HEK293 (cell line): ENCODE measurements around the gene CECR2.

ENCODE experiments used
- CTCF ChIA-PET: fragments of 350-600 bp; formaldehyde crosslinking; extraction: SDS; loops from one replicate; lab custom pipeline; 2021; ENCODE audit warnings: antibody characterized with exemption; lab: Yijun Ruan, JAX
- POLR2A ChIA-PET: fragments of 300-600 bp; formaldehyde crosslinking; extraction: SDS; loops from one replicate; lab custom pipeline; 2020; ENCODE audit warnings: antibody characterized with exemption, inconsistent platforms; lab: Yijun Ruan, JAX
- H3K27ac ChIP-seq: fragments of 200-500 bp; sonication (Bioruptor generic); 2 replicates; pipeline ENCODE4 v1.5.1; 2014; ENCODE audit warnings: low read depth, low read length, control low read depth, inconsistent platforms; ENCODE audit errors: extremely low read depth
- H3K36me3 ChIP-seq, 2 experiments: fragments of 200-500 bp in 1 of 2; sonication (Bioruptor generic) in 1 of 2; 1 replicate in 1 of 2; 2 replicates in 1 of 2; pipeline ENCODE4 v1.5.1; 2014 to 2017; ENCODE audit warnings: inconsistent platforms in 2 of 2, low read length in 2 of 2; ENCODE audit not compliant: control insufficient read depth in 2 of 2, insufficient read depth in 1 of 2
- H3K4me1 ChIP-seq: fragments of 200-500 bp; sonication (Bioruptor generic); 2 replicates; pipeline ENCODE4 v1.5.1; 2014; ENCODE audit warnings: mild to moderate bottlenecking, low read length, inconsistent platforms; ENCODE audit not compliant: control insufficient read depth, insufficient read depth
- H3K4me3 ChIP-seq: 2 replicates; pipeline ENCODE4 v1.5.1; 2011; ENCODE audit warnings: low read depth, mild to moderate bottlenecking, control low read depth, low read length, moderate library complexity
- H3K9me3 ChIP-seq: fragments of 200-500 bp; sonication (Bioruptor generic); 2 replicates; pipeline ENCODE4 v1.5.1; 2014; ENCODE audit warnings: low read depth, low read length, inconsistent platforms; ENCODE audit not compliant: control insufficient read depth, insufficient read depth
- GFI1B ChIP-seq: fragments of 450-650 bp; formaldehyde crosslinking; IDR thresholded peaks from 2 replicates; pipeline ENCODE4 v1.5.1; 2016; ENCODE audit warnings: missing biosample characterization, missing genetic modification characterization
- GLIS1 ChIP-seq: fragments of 450-650 bp; formaldehyde crosslinking; IDR thresholded peaks from 2 replicates; pipeline ENCODE4 v1.5.1; 2016; ENCODE audit warnings: missing biosample characterization, missing genetic modification characterization
- KLF10 ChIP-seq: fragments of 450-650 bp; IDR thresholded peaks from 2 replicates; pipeline ENCODE4 v1.5.1; 2018; ENCODE audit warnings: missing biosample characterization, mild to moderate bottlenecking, missing genetic modification characterization
- KLF16 ChIP-seq: fragments of 450-650 bp; formaldehyde crosslinking; IDR thresholded peaks from 2 replicates; pipeline ENCODE4 v1.5.1; 2017; ENCODE audit warnings: missing biosample characterization, missing genetic modification characterization
- KLF8 ChIP-seq: fragments of 450-650 bp; formaldehyde crosslinking; IDR thresholded peaks from 2 replicates; pipeline ENCODE4 v1.5.1; 2016; ENCODE audit warnings: missing biosample characterization, missing genetic modification characterization
- OSR2 ChIP-seq: fragments of 450-650 bp; formaldehyde crosslinking; IDR thresholded peaks from 2 replicates; pipeline ENCODE4 v1.5.1; 2016; ENCODE audit warnings: missing biosample characterization, missing genetic modification characterization
- PBX3 ChIP-seq: sonication (generic); formaldehyde crosslinking; IDR thresholded peaks from 2 replicates; pipeline ENCODE4 v1.8.1; 2022; ENCODE audit warnings: mild to moderate bottlenecking, moderate library complexity, missing genetic modification reagents
- TRIM28 ChIP-seq: IDR thresholded peaks from 2 replicates; pipeline ENCODE4 v1.6.1; 2011; ENCODE audit warnings: low read length, control low read depth, borderline replicate concordance
- ZBTB10 ChIP-seq: fragments of 450-650 bp; formaldehyde crosslinking; IDR thresholded peaks from 2 replicates; pipeline ENCODE4 v1.5.1; 2016; ENCODE audit warnings: missing biosample characterization, missing genetic modification characterization
- ZFP3 ChIP-seq: fragments of 450-650 bp; formaldehyde crosslinking; IDR thresholded peaks from 2 replicates; pipeline ENCODE4 v1.5.1; 2016; ENCODE audit warnings: low read depth, missing biosample characterization, missing genetic modification characterization
- ZNF121 ChIP-seq: fragments of 450-650 bp; formaldehyde crosslinking; IDR thresholded peaks from 2 replicates; pipeline ENCODE4 v1.5.1; 2016; ENCODE audit warnings: missing biosample characterization, missing genetic modification characterization
- ZNF175 ChIP-seq: fragments of 450-650 bp; formaldehyde crosslinking; IDR thresholded peaks from 2 replicates; pipeline ENCODE4 v1.5.1; 2016; ENCODE audit warnings: missing biosample characterization, missing genetic modification characterization
- ZNF23 ChIP-seq: fragments of 450-650 bp; formaldehyde crosslinking; IDR thresholded peaks from 2 replicates; pipeline ENCODE4 v1.5.1; 2016; ENCODE audit warnings: missing biosample characterization, missing genetic modification characterization, borderline replicate concordance
- ZNF274 ChIP-seq, 2 experiments: fragments of 200-500 bp in 1 of 2; fragments of 450-650 bp in 1 of 2; sonication (Bioruptor generic) in 1 of 2; formaldehyde crosslinking in 1 of 2; IDR thresholded peaks; 2 replicates each; pipeline versions ENCODE4 v1.5.1 to v1.6.1; 2014 to 2016; ENCODE audit warnings: borderline replicate concordance in 1 of 2, inconsistent platforms in 1 of 2, low read length in 1 of 2, missing biosample characterization in 1 of 2, missing genetic modification characterization in 1 of 2
- ZNF292 ChIP-seq: fragments of 450-650 bp; formaldehyde crosslinking; IDR thresholded peaks from 2 replicates; pipeline ENCODE4 v1.5.1; 2016; ENCODE audit warnings: low read depth, missing biosample characterization, missing genetic modification characterization, borderline replicate concordance
- ZNF423 ChIP-seq: fragments of 450-650 bp; formaldehyde crosslinking; IDR thresholded peaks from 2 replicates; pipeline ENCODE4 v1.5.1; 2016; ENCODE audit warnings: missing biosample characterization, missing genetic modification characterization
- ZNF585B ChIP-seq: fragments of 450-650 bp; formaldehyde crosslinking; IDR thresholded peaks from 2 replicates; pipeline ENCODE4 v1.5.1; 2016; ENCODE audit warnings: missing biosample characterization, missing genetic modification characterization
- ZNF624 ChIP-seq: fragments of 450-650 bp; formaldehyde crosslinking; IDR thresholded peaks from 2 replicates; pipeline ENCODE4 v1.5.1; 2017; ENCODE audit warnings: missing biosample characterization, missing genetic modification characterization
- ZNF629 ChIP-seq: fragments of 450-650 bp; formaldehyde crosslinking; IDR thresholded peaks from 2 replicates; pipeline ENCODE4 v1.5.1; 2017; ENCODE audit warnings: missing biosample characterization, missing genetic modification characterization
- ZNF658 ChIP-seq: fragments of 450-650 bp; formaldehyde crosslinking; IDR thresholded peaks from 2 replicates; pipeline ENCODE4; 2016; ENCODE audit warnings: missing biosample characterization, missing genetic modification characterization
- ZNF692 ChIP-seq: fragments of 450-650 bp; formaldehyde crosslinking; IDR thresholded peaks from 2 replicates; pipeline ENCODE4 v1.5.1; 2016; ENCODE audit warnings: missing biosample characterization, missing genetic modification characterization
- ZSCAN23 ChIP-seq: fragments of 450-650 bp; formaldehyde crosslinking; IDR thresholded peaks from 2 replicates; pipeline ENCODE4 v1.5.1; 2016; ENCODE audit warnings: missing biosample characterization, missing genetic modification characterization

CECR2 gene

GRCh38 chr22:17508110-17508509 is 138.8 kb downstream of the CECR2 start:
- no peak overlapping the region for H3K4me3 ChIP-seq
- H3K36me3 ChIP-seq: peaks cover 15 to 45% of the 10 kb centered on the region in 2 experiments
- ChIA-PET POLR2A (interaction anchor here (1.2 kb wide), 1 partner anchor 336 kb away, joined by 3 read pairs; no protein-coding TSS in a partner anchor), CTCF (interaction anchor here (0.6 kb wide), 2 partner anchors 236 to 300 kb away, joined by 4 to 6 read pairs; no protein-coding TSS in a partner anchor)
- H3K4me1 ChIP-seq: no peaks in the 10 kb centered on the region
- no peak for TF ChIP-seq ZNF175 (tag by site-specific recombination)
- no peak for TF ChIP-seq KLF10 (tag by site-specific recombination)
- no peak for TF ChIP-seq PBX3
- TF ChIP-seq ZBTB10 (tag by site-specific recombination): no peak
- no peak for TF ChIP-seq TRIM28
- no peak for TF ChIP-seq ZNF423 (tag by site-specific recombination)
- no peak for TF ChIP-seq ZSCAN23 (tag by site-specific recombination)
- TF ChIP-seq ZFP3: no peak
- TF ChIP-seq ZNF585B (tag by site-specific recombination): no peak
- H3K27ac ChIP-seq: no peak overlapping the region
- no peaks in the 10 kb centered on the region for H3K9me3 ChIP-seq

GRCh38 chr22:17512960-17513359 is 143.7 kb downstream of the CECR2 start:
- no peak for TF ChIP-seq ZNF624 (tag by site-specific recombination)
- TF ChIP-seq ZNF121: peak; percentile 63
- Histone ChIP-seq H3K36me3 (peaks cover 0 to 17% of the 10 kb centered on the region in 2 experiments; a peak in 2 of 3 replicates), H3K9me3 (no peaks in the 10 kb centered on the region), H3K27ac (no peak overlapping the region), H3K4me1 (no peaks in the 10 kb centered on the region), H3K4me3 (no peak overlapping the region)
- ChIA-PET CTCF (interaction anchor here (1.1 to 1.9 kb wide), 2 partner anchors 11 to 438 kb away, joined by 4 to 9 read pairs; no protein-coding TSS in a partner anchor), POLR2A (no interaction called here)

- POLR2A ChIA-PET: no interaction called here
- no peak overlapping the region for H3K27ac ChIP-seq
- H3K4me3 ChIP-seq: no peak overlapping the region
- TF ChIP-seq ZNF23 (tag by site-specific recombination) (no peak), ZNF292 (tag by site-specific recombination) (no peak), KLF16 (tag by site-specific recombination) (no peak)
- peaks cover 0 to 11% of the 10 kb centered on the region in 2 experiments; a peak in 2 of 3 replicates for H3K36me3 ChIP-seq
- H3K9me3 ChIP-seq: no peaks in the 10 kb centered on the region
- H3K4me1 ChIP-seq: no peaks in the 10 kb centered on the region
- CTCF ChIA-PET: interaction anchor here (1.0 to 1.9 kb wide), 3 partner anchors 12 to 439 kb away, joined by 4 to 9 read pairs (median 6); no protein-coding TSS in a partner anchor
These were observed 144.4 kb downstream of the CECR2 start for GRCh38 chr22:17513612-17514011.

- POLR2A ChIA-PET: no interaction called here
- no peaks in the 10 kb centered on the region for H3K9me3 ChIP-seq
- no peak overlapping the region for H3K27ac ChIP-seq
- CTCF ChIA-PET: interaction anchor here (1.0 to 1.9 kb wide), 3 partner anchors 12 to 439 kb away, joined by 4 to 9 read pairs (median 6); no protein-coding TSS in a partner anchor
- peaks cover 0 to 11% of the 10 kb centered on the region in 2 experiments; a peak in 2 of 3 replicates for H3K36me3 ChIP-seq
- H3K4me3 ChIP-seq: no peak overlapping the region
- H3K4me1 ChIP-seq: no peaks in the 10 kb centered on the region
- TF ChIP-seq KLF8 (tag by site-specific recombination): no peak
- no peak for TF ChIP-seq ZNF423 (tag by site-specific recombination)
- no peak for TF ChIP-seq ZNF292 (tag by site-specific recombination)
- TF ChIP-seq GFI1B (tag by site-specific recombination): no peak
- TF ChIP-seq ZNF629: no peak
- TF ChIP-seq ZNF658 (tag by site-specific recombination): no peak
- TF ChIP-seq ZNF692 (tag by site-specific recombination): no peak
- TF ChIP-seq ZNF274 (IDR thresholded peaks at IDR 0.05; ENCODE audit: low read length): no peak
- no peak for TF ChIP-seq ZNF274 (tag by site-specific recombination; IDR thresholded peaks at IDR 0.05; ENCODE audit: borderline replicate concordance)
- no peak for TF ChIP-seq GLIS1 (tag by site-specific recombination)
- TF ChIP-seq OSR2 (tag by site-specific recombination): no peak
These were observed 144.8 kb downstream of the CECR2 start for GRCh38 chr22:17514084-17514483.
